Lower lobe of right lung (tissue), 2 donors: Measurements from ENCODE around the gene DTWD2. TPM values are rescaled to one million over a fixed set of nuclear protein-coding genes. Genes with fewer than 3 reads are reported as not detected.
"Not testable (repeated sequence)": the region's sequence is repeated elsewhere in the genome, so short reads cannot be mapped to it uniquely, and the experiment has no call there.

Experiments used
- ATAC-seq, 2 donors: fragments of 200-7000 bp; cut with Tn5 transposase; one replicate each; pipeline ENCODE4 v1.9.1; 2020 to 2022; ENCODE audit warnings: mild to moderate bottlenecking in 2 of 2, moderate library complexity in 2 of 2
- DNase-seq: peaks from one replicate; pipeline ENCODE4 v3.0.0-alpha.2; 2020
- H3K27ac ChIP-seq: fragments of 200-600 bp; one replicate; pipeline ENCODE4 v1.8.0; 2022
- H3K27me3 ChIP-seq: fragments of 200-600 bp; one replicate; pipeline ENCODE4 v1.8.0; 2022; ENCODE audit warnings: low read depth
- H3K36me3 ChIP-seq: fragments of 200-600 bp; one replicate; pipeline ENCODE4 v1.8.0; 2022; ENCODE audit warnings: mild to moderate bottlenecking
- H3K4me1 ChIP-seq: fragments of 200-600 bp; one replicate; pipeline ENCODE4 v1.8.0; 2022
- H3K4me3 ChIP-seq: fragments of 200-600 bp; one replicate; pipeline ENCODE4 v1.8.0; 2022; ENCODE audit warnings: mild to moderate bottlenecking
- H3K9me3 ChIP-seq: fragments of 200-600 bp; one replicate; pipeline ENCODE4 v1.8.0; 2022
- CTCF ChIP-seq: fragments of 200-600 bp; IDR thresholded peaks from one replicate; pipeline ENCODE4 v1.8.0; 2022; ENCODE audit warnings: antibody characterized with exemption, mild to moderate bottlenecking
- intact Hi-C: fragments of 100-400 bp; cut with DNase I; formaldehyde crosslinking; loops from one replicate; pipeline ENCODE4 v1.11.0; 2022
- total RNA-seq: library from RNA; stranded (reverse); fragmentation: NEBNext Ultra II Directional; extraction: Animal tissue kit (Norgen Biotek cat#: 25700); gene quantifications from one replicate; pipeline ENCODE4 v1.2.1, GENCODE V29; 2021
- donor health status: DM: no; HTN: yes; CAD: no; lungs with severe emphysema.

Gene DTWD2
- total RNA-seq, 1 donor from 2014 or later, result 9.0 TPM

DNA sequence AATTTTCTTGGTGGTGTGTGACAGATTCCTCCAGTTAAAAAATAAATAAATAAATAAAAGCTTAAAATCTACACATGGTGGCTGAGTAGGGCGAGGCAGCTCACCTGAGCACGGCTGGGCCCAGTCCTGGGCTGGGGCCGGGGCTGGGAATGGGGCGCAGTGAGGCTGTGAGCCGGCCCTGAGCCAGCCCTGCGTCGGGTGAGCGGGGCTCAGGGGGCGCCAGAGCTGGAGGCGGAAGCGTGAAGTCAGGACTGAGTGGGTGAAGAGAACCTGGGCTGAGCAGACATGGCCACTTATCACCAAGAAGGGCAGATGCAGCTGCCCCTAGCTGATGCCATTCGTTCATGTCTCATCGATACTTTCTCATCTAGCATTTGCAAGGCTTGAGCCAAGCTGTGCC, 22.8 kb upstream of the DTWD2 start:
- no peak for DNase-seq
- Histone ChIP-seq H3K4me3 (no peak overlapping the region), H3K27ac (no peak overlapping the region), H3K4me1 (no peaks in the 10 kb centered on the region), H3K36me3 (no peaks in the 10 kb centered on the region), H3K27me3 (no peaks in the 10 kb centered on the region), H3K9me3 (no peaks in the 10 kb centered on the region)
- intact Hi-C loops, result no loop called here
- ATAC-seq, result no peak
- no peak for TF ChIP-seq CTCF

DNA sequence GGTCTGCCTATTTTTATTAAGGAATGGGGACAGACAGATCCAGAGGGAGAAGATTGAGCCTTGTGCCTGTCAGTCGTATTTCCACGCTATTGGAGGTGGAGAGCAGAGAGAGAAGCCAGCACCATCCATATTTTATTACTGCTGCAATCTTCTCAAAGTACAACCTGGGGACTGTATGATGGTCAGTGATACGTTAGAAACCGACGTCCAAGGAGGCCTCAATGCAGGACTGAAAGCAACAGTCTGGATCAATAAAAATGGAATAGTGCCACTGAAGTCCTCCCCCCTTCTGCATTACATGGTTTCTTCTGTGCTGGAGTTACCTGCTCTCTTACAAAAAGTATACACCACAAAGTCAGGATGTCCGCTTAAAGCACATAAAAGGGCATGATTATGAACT, 21.9 kb upstream of the DTWD2 start:
- no peak for ATAC-seq
- Histone ChIP-seq H3K27ac (no peak overlapping the region), H3K9me3 (no peaks in the 10 kb centered on the region), H3K27me3 (no peaks in the 10 kb centered on the region), H3K36me3 (no peaks in the 10 kb centered on the region), H3K4me3 (no peak overlapping the region), H3K4me1 (no peaks in the 10 kb centered on the region)
- no peak for TF ChIP-seq CTCF
- intact Hi-C loops, result no loop called here
- no peak for DNase-seq

- Histone ChIP-seq H3K4me3 (no peak overlapping the region), H3K27ac (no peak overlapping the region), H3K9me3 (no peaks in the 10 kb centered on the region), H3K27me3 (no peaks in the 10 kb centered on the region), H3K4me1 (no peaks in the 10 kb centered on the region), H3K36me3 (no peaks in the 10 kb centered on the region)
- no peak for TF ChIP-seq CTCF
- no peak for DNase-seq
- ATAC-seq, result no peak
- intact Hi-C loops, result no loop called here
Observed at GRCh38 chr5:119009131-119009530, 20.8 kb upstream of the DTWD2 start.

GRCh38 chr5:118999696-119000095, 11.3 kb upstream of the DTWD2 start:
- TF ChIP-seq CTCF, result no peak
- H3K27ac ChIP-seq, result no peak overlapping the region
- intact Hi-C loops, result no loop called here
- H3K4me1 ChIP-seq, result no peaks in the 10 kb centered on the region
- H3K27me3 ChIP-seq, result no peaks in the 10 kb centered on the region
- no peaks in the 10 kb centered on the region for H3K36me3 ChIP-seq
- no peak overlapping the region for H3K4me3 ChIP-seq
- peaks cover 7% of the 10 kb centered on the region for H3K9me3 ChIP-seq
- no peak for ATAC-seq
- no peak for DNase-seq

GRCh38 chr5:118998861-118999260, 10.5 kb upstream of the DTWD2 start:
- H3K4me1 ChIP-seq, intact Hi-C loops, DNase-seq, ATAC-seq, H3K27ac ChIP-seq, H3K4me3 ChIP-seq, H3K27me3 ChIP-seq, H3K36me3 ChIP-seq, H3K9me3 ChIP-seq: not testable (repeated sequence)

- intact Hi-C loops, result no loop called here
- Histone ChIP-seq H3K4me1 (no peaks in the 10 kb centered on the region), H3K27ac (no peak overlapping the region), H3K9me3 (peaks cover 7% of the 10 kb centered on the region), H3K4me3 (no peak overlapping the region), H3K36me3 (no peaks in the 10 kb centered on the region), H3K27me3 (no peaks in the 10 kb centered on the region)
- DNase-seq, result no peak
- no peak for ATAC-seq
- TF ChIP-seq CTCF, result no peak
Observed at GRCh38 chr5:118996098-118996497, 7.8 kb upstream of the DTWD2 start.
